ENCODE results near the gene PKD1L1.

Gene PKD1L1

GRCh38 chr7:47905076-47905920, 43.0 kb downstream of the PKD1L1 start:
- no peak for DNase-seq (ENCODE audit: low read depth)

GRCh38 chr7:47902013-47902412, 46.3 kb downstream of the PKD1L1 start:
- no peak for DNase-seq (ENCODE audit: low read depth)

GRCh38 chr7:47901542-47901941, 46.7 kb downstream of the PKD1L1 start:
- DNase-seq (ENCODE audit: low read depth) = no peak

GRCh38 chr7:47897831-47898230, 50.4 kb downstream of the PKD1L1 start:
- DNase-seq (ENCODE audit: low read depth) = no peak

GRCh38 chr7:47896809-47897423, 51.4 kb downstream of the PKD1L1 start:
- no peak for DNase-seq (ENCODE audit: low read depth)

- no peak for DNase-seq (ENCODE audit: low read depth)
Measured at GRCh38 chr7:47895026-47895425, 53.2 kb downstream of the PKD1L1 start.

GRCh38 chr7:47893721-47894365, 54.4 kb downstream of the PKD1L1 start:
- DNase-seq (ENCODE audit: low read depth) = no peak

GRCh38 chr7:47893238-47893637, 55.0 kb downstream of the PKD1L1 start:
- DNase-seq (ENCODE audit: low read depth) = no peak

- DNase-seq (ENCODE audit: low read depth) = no peak
Measured at GRCh38 chr7:47890606-47891005, 57.7 kb downstream of the PKD1L1 start.

GRCh38 chr7:47890125-47890524, 58.1 kb downstream of the PKD1L1 start:
- DNase-seq (ENCODE audit: low read depth) = no peak

- no peak for DNase-seq (ENCODE audit: low read depth)
Measured at GRCh38 chr7:47889723-47890122, 58.5 kb downstream of the PKD1L1 start.

- no peak for DNase-seq (ENCODE audit: low read depth)
Measured at GRCh38 chr7:47888371-47889265, 59.6 kb downstream of the PKD1L1 start.

- no peak for DNase-seq (ENCODE audit: low read depth)
Measured at GRCh38 chr7:47887016-47887640, 61.1 kb downstream of the PKD1L1 start.

GRCh38 chr7:47885987-47886811, 62.1 kb downstream of the PKD1L1 start:
- DNase-seq (ENCODE audit: low read depth) = no peak

GRCh38 chr7:47885309-47885986, 62.8 kb downstream of the PKD1L1 start:
- no peak for DNase-seq (ENCODE audit: low read depth)

GRCh38 chr7:47884675-47885074, 63.6 kb downstream of the PKD1L1 start:
- DNase-seq (ENCODE audit: low read depth) = no peak

GRCh38 chr7:47882635-47883034, 65.6 kb downstream of the PKD1L1 start:
- DNase-seq (ENCODE audit: low read depth) = no peak

GRCh38 chr7:47881256-47881655, 67.0 kb downstream of the PKD1L1 start:
- DNase-seq (ENCODE audit: low read depth) = no peak

- no peak for DNase-seq (ENCODE audit: low read depth)
Measured at GRCh38 chr7:47878662-47879061, 69.6 kb downstream of the PKD1L1 start.

GRCh38 chr7:47877336-47877735, 70.9 kb downstream of the PKD1L1 start:
- DNase-seq (ENCODE audit: low read depth) = no peak
